ENCODE data around the gene TRPM1. TPM values are rescaled to one million over a fixed set of nuclear protein-coding genes. Genes with fewer than 3 reads are reported as not detected.
A peak's percentile ranks its signal among the peaks of the same experiment; 100 is the strongest.

The TRPM1 gene
- total RNA-seq, 1 experiment from 2014 or later, result not detected

DNA sequence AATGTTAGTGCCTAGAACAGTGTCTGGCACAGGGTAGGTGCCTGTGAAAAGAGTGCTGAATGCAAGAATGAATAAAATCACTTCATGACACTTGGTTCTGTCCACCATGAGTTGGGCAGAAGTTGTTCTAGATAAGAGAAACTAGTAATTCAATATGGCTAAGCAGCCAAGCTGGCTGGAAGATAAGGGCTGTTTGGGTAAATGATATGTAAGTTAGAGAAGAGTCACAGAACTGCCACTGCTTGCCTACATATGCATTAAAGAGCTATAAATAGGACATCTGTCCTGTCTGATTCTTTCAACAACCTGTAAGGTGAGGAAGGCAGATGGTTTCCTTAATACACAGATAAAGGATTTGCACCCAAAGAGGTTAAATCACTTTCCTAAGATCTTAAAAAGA lies 123.2 kb downstream of the TRPM1 start:
- no peak for DNase-seq (ENCODE audit: low read depth)

DNA sequence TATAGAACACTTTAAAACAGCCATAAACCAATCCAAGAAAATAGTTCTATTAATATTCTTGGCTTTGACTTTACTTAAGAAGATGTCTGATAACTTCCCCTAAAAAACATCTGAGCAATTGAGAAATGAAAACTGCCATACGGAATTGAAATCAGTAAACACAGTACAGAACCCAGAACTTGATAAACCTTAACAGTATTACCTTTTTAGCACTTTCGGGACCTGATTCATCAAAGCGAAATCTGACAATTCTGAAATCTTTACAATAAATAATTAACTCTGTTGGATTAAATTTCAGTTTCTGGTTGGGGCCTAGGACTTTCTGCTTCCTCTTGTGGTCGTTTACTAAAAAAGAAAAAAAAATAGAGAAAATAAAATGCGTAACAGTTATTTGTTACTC lies 127.4 kb downstream of the TRPM1 start:
- no peak for DNase-seq (ENCODE audit: low read depth)

DNA sequence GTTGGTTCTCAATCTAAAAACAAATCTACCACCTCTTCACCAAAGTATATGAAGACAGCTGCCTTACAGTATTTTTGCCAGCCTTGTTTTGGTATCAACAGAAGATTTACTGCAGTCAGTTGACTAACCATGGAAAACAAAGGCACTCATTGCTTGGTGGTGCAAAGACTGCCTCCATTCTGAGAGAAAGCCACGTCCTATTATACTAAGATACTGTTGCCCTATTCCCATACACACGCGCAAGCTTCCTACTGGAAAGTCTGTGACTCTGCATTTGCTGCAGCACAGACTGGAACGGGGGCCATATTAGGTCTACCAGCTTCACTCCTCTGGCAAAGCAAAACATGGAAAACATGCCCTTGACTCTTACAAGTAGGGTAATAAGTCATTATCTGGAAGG lies 128.1 kb downstream of the TRPM1 start:
- DNase-seq (ENCODE audit: low read depth), result no peak

DNA sequence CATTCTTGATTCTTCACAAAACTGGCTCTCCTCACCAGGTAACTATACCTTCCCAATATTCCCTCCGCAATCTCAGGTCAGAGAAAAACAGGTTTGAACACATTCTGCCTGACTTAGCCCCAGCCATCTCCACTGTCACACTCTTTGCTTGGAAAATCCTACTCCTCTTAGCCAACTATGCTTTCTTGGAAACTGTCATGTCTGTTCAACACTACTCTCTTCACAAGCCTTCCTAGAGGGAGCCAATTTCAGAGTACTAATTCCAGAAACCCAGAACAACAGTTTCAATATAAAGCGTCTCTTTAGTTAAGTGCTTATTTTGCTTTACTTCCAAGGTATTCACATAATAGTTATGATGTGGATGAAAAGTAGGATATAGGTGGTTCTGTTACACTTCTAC lies 131.8 kb downstream of the TRPM1 start:
- DNase-seq (ENCODE audit: low read depth), result no peak

DNA sequence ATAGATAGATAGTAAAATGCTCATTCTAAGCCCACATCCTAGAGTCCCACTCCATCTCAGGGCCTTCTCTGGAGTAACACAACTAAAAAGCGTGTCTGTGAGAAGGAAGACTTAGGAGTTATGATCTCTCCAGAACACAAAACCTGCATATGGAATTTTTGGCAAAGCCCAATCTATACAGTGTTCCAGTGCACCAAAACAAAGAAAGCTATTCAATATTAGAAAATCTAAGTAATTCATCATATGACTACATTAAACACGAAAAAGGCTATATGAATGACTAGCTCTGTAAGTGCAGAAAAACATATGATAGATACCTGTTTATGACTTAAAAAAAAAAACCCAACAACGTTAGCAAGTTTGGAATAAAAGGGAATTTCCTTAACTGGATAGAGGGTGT lies 137.8 kb downstream of the TRPM1 start:
- no peak for DNase-seq (ENCODE audit: low read depth)

DNA sequence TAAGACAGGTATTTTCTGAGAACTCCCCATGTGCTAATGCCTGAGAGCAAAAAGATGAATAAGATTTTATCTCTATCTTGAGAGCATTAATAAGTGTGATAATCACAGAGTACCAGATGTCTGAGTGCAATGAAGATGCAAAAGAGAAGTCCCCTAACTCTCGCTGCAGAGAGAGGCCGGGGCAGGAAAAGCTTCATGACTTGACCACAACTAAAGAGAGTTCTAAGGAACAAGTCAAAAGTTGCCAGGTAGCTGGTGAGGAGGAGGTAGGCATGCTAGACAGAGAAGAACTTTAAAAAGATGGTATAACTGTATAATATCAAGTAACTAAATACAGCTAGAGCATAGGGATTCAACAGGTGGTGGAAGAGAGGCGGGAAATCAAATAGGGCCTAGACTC lies 138.9 kb downstream of the TRPM1 start:
- DNase-seq (ENCODE audit: low read depth), result no peak

DNA sequence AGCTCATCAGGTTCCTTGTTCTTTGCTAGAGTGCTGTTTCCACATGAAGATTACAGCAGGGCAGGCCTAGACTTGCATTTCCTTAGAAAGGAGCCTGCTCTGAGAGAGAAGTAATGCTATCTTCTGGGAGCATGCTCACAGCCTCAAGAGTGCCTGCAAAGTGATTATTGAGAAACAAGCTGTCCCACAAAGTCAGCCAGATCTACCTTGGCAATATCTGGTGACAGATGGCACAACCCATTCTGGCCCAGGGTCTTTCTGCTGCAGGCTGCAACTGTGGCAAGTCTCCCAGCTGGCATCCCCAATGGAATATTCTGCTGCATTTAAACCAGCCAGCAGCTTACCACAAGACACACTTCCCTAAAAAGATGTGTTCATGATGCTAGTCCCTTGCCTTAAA lies 139.4 kb downstream of the TRPM1 start:
- DNase-seq (ENCODE audit: low read depth), result no peak

DNA sequence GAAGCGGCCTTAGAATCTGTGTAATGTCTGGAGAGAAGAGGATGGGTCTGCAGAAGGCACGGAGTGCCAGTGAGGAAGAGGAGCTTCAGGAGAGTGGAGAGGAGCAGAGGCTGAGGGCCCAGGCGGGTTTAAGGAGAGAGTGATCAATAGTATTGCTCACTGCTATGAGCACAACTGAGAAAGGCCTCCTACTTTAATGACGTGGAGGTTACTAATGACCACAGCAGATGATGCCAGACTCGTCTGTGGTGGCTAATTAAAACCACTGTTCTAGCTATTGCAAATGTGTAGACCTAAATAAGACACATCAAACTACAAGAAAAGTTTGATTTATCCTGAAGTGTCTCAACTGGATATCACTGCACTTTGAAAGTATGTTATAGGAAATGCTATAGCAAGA lies 143.3 kb downstream of the TRPM1 start:
- no peak for DNase-seq (ENCODE audit: low read depth)

DNA sequence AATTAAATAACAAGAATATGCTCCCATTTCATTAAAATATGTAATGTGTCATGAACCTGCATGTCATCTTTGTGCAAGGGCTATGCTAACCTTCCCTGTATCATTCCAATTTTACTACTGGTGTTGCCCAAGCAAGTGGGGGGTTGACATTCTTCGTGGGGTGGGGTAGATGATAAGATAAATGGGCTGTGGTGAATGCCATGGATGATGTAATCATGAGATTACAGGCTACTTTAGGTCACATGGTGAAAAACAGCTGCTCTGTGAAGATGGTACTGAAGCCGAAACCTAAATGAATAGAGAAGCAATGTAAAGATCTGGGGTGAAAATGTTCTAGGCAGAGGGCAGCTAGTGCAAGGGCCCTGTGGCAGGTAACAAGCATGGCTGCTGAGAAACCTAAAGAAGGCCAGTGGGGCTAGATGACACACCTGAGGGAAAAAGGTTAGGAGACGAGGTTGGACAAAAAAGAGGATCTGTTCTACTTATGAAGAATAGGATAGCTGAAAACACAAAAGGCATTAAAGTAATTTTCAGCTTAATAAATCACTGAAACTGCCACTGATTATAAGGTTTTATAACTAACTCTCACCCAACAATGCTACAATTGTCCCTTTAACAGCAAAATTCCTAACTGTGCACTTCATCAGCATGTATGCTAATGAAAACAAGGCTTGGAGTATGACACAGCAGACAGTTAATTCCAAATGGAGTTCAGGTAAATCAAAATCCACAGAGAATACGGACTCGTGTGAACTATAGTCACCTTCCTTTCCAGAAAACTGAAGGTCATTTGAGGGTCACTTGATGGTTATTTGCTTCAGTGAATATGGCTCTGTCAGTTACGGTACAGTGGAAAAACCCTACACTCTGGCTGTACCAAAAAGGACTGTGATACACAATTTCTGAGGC lies 145.1 kb downstream of the TRPM1 start:
- no peak for DNase-seq (ENCODE audit: low read depth)

DNA sequence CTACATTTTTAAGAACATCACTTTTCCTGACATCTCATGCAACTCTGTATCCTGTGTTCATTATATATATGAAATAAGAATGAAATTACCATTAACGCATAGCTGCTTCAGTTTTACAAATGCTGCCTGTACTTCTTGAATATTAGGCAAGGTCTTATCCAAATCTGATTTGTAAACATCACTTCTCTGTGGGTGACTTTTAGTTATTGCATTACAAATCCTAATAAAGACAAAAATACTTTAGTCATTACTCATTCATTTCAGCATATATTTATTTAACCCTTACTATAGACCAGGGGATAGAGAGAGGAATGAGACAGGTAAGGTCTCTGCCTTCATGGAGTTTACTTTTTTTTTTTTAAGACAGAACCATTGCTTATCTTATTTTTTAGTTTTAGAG lies 146.9 kb downstream of the TRPM1 start:
- no peak for DNase-seq (ENCODE audit: low read depth)

DNA sequence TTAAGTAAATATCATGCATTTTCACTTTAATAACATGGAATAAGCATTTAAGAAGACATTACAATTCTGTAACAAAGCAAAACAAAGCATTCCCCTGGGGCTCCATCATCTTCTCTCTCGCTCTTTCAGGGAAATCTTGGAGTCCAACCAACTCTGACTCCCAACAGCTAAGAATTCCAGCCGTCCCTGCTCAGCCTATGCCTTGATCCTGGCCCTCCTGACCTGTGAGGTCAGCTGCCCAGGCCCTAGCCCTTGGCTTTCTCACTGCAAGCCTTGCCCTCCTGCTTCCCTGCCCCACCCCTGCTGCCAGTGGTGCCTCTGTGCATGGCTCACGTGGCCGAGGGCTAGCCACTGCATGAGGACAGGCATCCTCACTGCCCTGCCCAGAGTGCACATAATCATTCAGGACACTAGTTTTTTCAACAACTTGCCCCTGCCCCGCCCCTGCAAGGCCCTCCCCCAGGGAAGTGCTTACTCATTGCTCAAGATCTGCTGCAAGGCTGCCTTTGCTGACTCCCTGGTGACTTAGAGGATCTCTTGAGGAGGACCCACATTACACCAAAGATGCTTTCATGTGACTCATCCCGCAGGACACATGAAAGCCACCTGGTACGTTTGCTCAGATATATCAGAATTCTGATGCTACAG lies 147.7 kb downstream of the TRPM1 start:
- DNase-seq (ENCODE audit: low read depth), result peak; percentile 93

DNA sequence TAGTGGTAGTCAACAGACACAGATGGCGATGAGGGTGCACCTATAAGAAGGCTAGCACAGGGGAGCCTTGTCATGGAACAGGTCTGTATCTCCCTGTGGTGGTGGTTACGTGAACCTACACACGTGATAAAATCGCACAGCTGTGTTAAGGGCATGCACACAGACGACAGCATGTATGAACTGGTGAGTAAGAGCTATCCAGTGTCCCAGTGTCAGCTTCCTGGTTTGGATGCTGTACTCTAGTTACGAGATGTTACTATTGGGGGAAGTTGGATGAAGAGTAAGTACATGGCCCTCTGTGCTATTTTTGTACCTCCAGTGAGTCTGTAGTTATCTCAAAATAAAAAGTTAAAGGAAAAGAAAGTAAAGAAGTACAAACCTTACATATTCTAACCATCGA lies 148.3 kb downstream of the TRPM1 start:
- no peak for DNase-seq (ENCODE audit: low read depth)

Small RNA genes lying within 50 kb of the gene (small RNA-seq; reads per million reads assigned to genes)
- gene MIR211 (not detected), gene RNU6-466P (not detected)

Other genes starting within 250 kb of the TRPM1 start
- 11.9 and 14.7 TPM in 2 replicates for gene FAN1, start 197.8 kb downstream of the TRPM1 start, total RNA-seq (2014; rRNA removed; shearing (Covaris generic))
- gene MTMR10, start 110.1 kb downstream of the TRPM1 start, total RNA-seq (2014; rRNA removed; shearing (Covaris generic)), result 11.7 and 12.6 TPM in 2 replicates
- 8.2 and 10.5 TPM in 2 replicates for gene KLF13, start 225.1 kb upstream of the TRPM1 start, total RNA-seq (2014; rRNA removed; shearing (Covaris generic))

Data from HT1080 (cell line).